ENCODE measurements around the gene AK2. TPM values are rescaled to one million over a fixed set of nuclear protein-coding genes. Genes with fewer than 3 reads are reported as not detected.

The AK2 gene
- total RNA-seq, 3 donors from 2014 or later = 147 to 228 (median 186) TPM

GRCh38 chr1:33036051-33036525 is 595 bp downstream of the AK2 start:
- peak; percentile 25 for ATAC-seq
- TF ChIP-seq CTCF (IDR thresholded peaks at IDR 0.05) = no peak
- Histone ChIP-seq H3K4me3 (peak overlapping the region; percentile 65), H3K9me3 (no peaks in the 10 kb centered on the region), H3K36me3 (ENCODE audit: low read depth) (no peaks in the 10 kb centered on the region), H3K4me1 (ENCODE audit: low read depth) (peaks cover 34% of the 10 kb centered on the region)
- intact Hi-C loops (cut with DNase I, micrococcal nuclease) = no loop called here
- no peak for DNase-seq

GRCh38 chr1:33032126-33032869 is 4.4 kb downstream of the AK2 start:
- no peak overlapping the region for H3K4me3 ChIP-seq
- H3K36me3 ChIP-seq (ENCODE audit: low read depth) = no peaks in the 10 kb centered on the region
- no peak for TF ChIP-seq CTCF (IDR thresholded peaks at IDR 0.05)
- intact Hi-C loops (cut with DNase I, micrococcal nuclease) = no loop called here
- ATAC-seq (no peak), DNase-seq (no peak)
- no peaks in the 10 kb centered on the region for H3K9me3 ChIP-seq
- peaks cover 36% of the 10 kb centered on the region for H3K4me1 ChIP-seq (ENCODE audit: low read depth)

GRCh38 chr1:33031506-33031905 is 5.2 kb downstream of the AK2 start:
- Histone ChIP-seq H3K4me3 (no peak overlapping the region), H3K36me3 (ENCODE audit: low read depth) (no peaks in the 10 kb centered on the region), H3K9me3 (no peaks in the 10 kb centered on the region), H3K4me1 (ENCODE audit: low read depth) (peaks cover 37% of the 10 kb centered on the region)
- DNase-seq (no peak), ATAC-seq (no peak)
- intact Hi-C loops (cut with DNase I, micrococcal nuclease) = no loop called here
- TF ChIP-seq CTCF (IDR thresholded peaks at IDR 0.05) = no peak

- intact Hi-C loops (cut with DNase I, micrococcal nuclease) = no loop called here
- H3K4me3 ChIP-seq = no peak overlapping the region
- no peaks in the 10 kb centered on the region for H3K36me3 ChIP-seq (ENCODE audit: low read depth)
- DNase-seq = no peak
- no peaks in the 10 kb centered on the region for H3K9me3 ChIP-seq
- peaks cover 33% of the 10 kb centered on the region for H3K4me1 ChIP-seq (ENCODE audit: low read depth)
- peak; percentile 67 for ATAC-seq
- no peak for TF ChIP-seq CTCF (IDR thresholded peaks at IDR 0.05)
These were observed 6.1 kb downstream of the AK2 start for GRCh38 chr1:33030575-33030974.

GRCh38 chr1:33029921-33030320 is 6.8 kb downstream of the AK2 start:
- Histone ChIP-seq H3K36me3 (ENCODE audit: low read depth) (no peaks in the 10 kb centered on the region), H3K4me1 (ENCODE audit: low read depth) (peaks cover 37% of the 10 kb centered on the region), H3K4me3 (no peak overlapping the region), H3K9me3 (no peaks in the 10 kb centered on the region)
- intact Hi-C loops (cut with DNase I, micrococcal nuclease) = no loop called here
- ATAC-seq = no peak
- no peak for TF ChIP-seq CTCF (IDR thresholded peaks at IDR 0.05)
- no peak for DNase-seq
